ENCODE data around the gene TJAP1.

The TJAP1 gene

GRCh38 chr6:43444036-43444435, 33.3 kb upstream of the TJAP1 start (continued):
- no peak for TF ChIP-seq CSDC2 (CRISPR knock-in tag; IDR thresholded peaks at IDR 0.05)

DNA sequence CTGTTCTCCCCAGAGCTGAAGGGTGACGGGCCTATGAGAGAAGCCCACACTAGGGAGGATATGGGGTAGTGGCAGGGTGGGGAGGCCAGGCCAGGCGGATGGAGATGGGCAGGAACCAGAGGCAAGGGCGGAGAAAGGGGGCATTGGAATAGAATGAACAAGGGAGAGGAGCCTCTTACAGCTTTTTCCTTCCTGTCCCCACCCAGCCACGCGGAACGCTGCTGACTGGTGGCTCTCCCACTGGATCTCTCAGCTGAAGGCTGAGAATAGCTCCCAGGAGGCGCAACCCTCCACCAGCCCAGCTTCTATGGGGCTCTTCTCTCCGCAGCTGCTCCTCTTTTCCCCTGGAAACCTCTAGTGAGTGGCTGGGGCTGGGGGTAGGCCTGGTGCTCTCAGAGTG, 32.8 kb upstream of the TJAP1 start:
- ATAC-seq, result no peak
- TF ChIP-seq CSRNP3 (CRISPR knock-in tag; IDR thresholded peaks at IDR 0.05) (no peak), ZC3H10 (CRISPR knock-in tag; IDR thresholded peaks at IDR 0.05) (no peak), CREB5 (CRISPR knock-in tag; IDR thresholded peaks at IDR 0.05; ENCODE audit: low read depth) (no peak), SNAI2 (CRISPR knock-in tag; IDR thresholded peaks at IDR 0.05) (no peak), ZFP3 (CRISPR knock-in tag; IDR thresholded peaks at IDR 0.05) (no peak), TOX (CRISPR knock-in tag; IDR thresholded peaks at IDR 0.05; ENCODE audit: borderline replicate concordance) (no peak), TCF4 (CRISPR knock-in tag; IDR thresholded peaks at IDR 0.05; ENCODE audit: borderline replicate concordance) (no peak), GLIS3 (CRISPR knock-in tag; IDR thresholded peaks at IDR 0.05) (no peak), ISL1 (CRISPR knock-in tag; IDR thresholded peaks at IDR 0.05) (no peak)
- TF ChIP-seq, protein P1, sequence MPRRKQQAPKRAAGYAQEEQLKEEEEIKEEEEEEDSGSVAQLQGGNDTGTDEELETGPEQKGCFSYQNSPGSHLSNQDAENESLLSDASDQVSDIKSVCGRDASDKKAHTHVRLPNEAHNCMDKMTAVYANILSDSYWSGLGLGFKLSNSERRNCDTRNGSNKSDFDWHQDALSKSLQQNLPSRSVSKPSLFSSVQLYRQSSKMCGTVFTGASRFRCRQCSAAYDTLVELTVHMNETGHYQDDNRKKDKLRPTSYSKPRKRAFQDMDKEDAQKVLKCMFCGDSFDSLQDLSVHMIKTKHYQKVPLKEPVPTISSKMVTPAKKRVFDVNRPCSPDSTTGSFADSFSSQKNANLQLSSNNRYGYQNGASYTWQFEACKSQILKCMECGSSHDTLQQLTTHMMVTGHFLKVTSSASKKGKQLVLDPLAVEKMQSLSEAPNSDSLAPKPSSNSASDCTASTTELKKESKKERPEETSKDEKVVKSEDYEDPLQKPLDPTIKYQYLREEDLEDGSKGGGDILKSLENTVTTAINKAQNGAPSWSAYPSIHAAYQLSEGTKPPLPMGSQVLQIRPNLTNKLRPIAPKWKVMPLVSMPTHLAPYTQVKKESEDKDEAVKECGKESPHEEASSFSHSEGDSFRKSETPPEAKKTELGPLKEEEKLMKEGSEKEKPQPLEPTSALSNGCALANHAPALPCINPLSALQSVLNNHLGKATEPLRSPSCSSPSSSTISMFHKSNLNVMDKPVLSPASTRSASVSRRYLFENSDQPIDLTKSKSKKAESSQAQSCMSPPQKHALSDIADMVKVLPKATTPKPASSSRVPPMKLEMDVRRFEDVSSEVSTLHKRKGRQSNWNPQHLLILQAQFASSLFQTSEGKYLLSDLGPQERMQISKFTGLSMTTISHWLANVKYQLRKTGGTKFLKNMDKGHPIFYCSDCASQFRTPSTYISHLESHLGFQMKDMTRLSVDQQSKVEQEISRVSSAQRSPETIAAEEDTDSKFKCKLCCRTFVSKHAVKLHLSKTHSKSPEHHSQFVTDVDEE (CRISPR knock-in tag; IDR thresholded peaks at IDR 0.05), result no peak

GRCh38 chr6:43445576-43445975, 31.8 kb upstream of the TJAP1 start:
- no peak for ATAC-seq
- no peak for TF ChIP-seq CREB5 (CRISPR knock-in tag; IDR thresholded peaks at IDR 0.05; ENCODE audit: low read depth)
- no peak for TF ChIP-seq ZC3H10 (CRISPR knock-in tag; IDR thresholded peaks at IDR 0.05)
- no peak for TF ChIP-seq ZNF70 (CRISPR knock-in tag; IDR thresholded peaks at IDR 0.05)

DNA sequence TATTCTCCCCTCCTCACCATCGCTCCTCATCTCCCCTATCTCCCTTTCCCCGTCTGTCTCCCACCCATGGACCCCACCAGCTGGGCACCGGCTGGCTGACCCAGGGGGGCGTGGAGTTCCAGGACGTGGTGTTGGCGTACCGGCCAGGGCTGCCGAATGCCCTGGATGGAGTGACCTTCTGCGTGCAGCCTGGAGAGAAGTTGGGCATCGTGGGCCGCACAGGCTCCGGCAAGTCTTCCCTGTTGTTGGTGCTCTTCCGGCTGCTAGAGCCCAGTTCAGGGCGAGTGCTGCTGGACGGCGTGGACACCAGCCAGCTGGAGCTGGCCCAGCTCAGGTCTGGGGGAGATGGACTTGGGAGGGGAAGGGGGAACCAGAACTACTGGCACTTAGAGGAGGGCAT, 29.8 kb upstream of the TJAP1 start:
- no peak for ATAC-seq
- no peak for TF ChIP-seq ESRRG (CRISPR knock-in tag; IDR thresholded peaks at IDR 0.05)
- no peak for TF ChIP-seq BACH2 (CRISPR knock-in tag; IDR thresholded peaks at IDR 0.05; ENCODE audit: borderline replicate concordance)
- no peak for TF ChIP-seq PPARA (CRISPR knock-in tag; IDR thresholded peaks at IDR 0.05; ENCODE audit: borderline replicate concordance)

- TF ChIP-seq ZFP3 (CRISPR knock-in tag; IDR thresholded peaks at IDR 0.05) (no peak), BACH2 (CRISPR knock-in tag; IDR thresholded peaks at IDR 0.05; ENCODE audit: borderline replicate concordance) (no peak), ZNF8 (CRISPR knock-in tag; IDR thresholded peaks at IDR 0.05) (no peak), ZC3H10 (CRISPR knock-in tag; IDR thresholded peaks at IDR 0.05) (no peak), TCF4 (CRISPR knock-in tag; IDR thresholded peaks at IDR 0.05; ENCODE audit: borderline replicate concordance) (no peak), ZNF565 (CRISPR knock-in tag; conservative IDR thresholded peaks at IDR 0.05; ENCODE audit: low read depth) (no peak), SNAI2 (CRISPR knock-in tag; IDR thresholded peaks at IDR 0.05) (no peak), CSRNP3 (CRISPR knock-in tag; IDR thresholded peaks at IDR 0.05) (no peak)
- no peak for ATAC-seq
Observed at GRCh38 chr6:43448916-43449315, 28.5 kb upstream of the TJAP1 start.
